ENCODE measurements around the gene RPUSD1.

DNA sequence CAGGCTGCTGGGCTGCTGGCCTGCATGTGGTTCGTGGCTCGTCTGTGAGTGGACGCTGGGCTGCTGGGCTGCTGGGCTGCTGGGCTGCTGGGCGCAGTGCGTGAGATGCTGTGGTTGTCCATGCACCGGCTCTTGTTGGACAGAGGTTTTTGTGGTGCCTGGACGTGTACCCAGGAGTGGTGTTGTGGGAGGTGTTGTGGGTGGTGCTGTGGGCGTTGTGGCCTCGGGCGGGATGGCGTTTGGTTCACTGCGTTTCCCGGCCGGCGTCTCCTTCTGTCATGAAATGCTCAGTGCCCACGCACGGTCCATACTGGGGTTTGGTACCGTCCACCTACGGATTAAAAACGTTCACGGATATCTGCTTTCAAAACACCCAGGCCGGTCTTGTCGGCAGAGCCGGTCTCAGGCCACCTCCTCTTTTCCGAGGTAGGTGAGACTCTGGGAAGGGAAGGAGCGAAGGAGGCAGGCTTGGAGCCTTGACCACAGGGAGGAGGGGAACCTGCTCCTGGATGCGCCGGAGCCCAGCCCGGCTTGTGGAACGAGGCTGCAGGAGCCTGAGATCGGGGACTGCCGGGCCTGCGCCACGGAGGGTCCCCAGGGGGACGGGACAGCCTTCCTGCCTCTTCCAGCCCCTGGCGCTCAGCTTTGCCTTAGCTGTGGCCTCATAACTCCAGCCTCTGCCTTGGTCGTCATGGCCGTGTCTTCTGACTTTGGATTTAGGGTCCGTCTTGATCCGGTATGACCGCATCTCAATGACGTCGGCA, 42.1 kb upstream of the RPUSD1 start:
- TF ChIP-seq CTCF (IDR thresholded peaks at IDR 0.05), result no peak
- TF ChIP-seq EZH2 (IDR thresholded peaks at IDR 0.05; ENCODE audit: borderline replicate concordance, insufficient read depth, low read depth, low read length, poor library complexity, severe bottlenecking), result no peak
